Measurements from ENCODE around the gene CDC42BPB. TPM values are rescaled to one million over a fixed set of nuclear protein-coding genes. Genes with fewer than 3 reads are reported as not detected.

The CDC42BPB gene
- total RNA-seq, 3 donors from 2014 or later: 64.0 to 110 (median 98.0) TPM

GRCh38 chr14:103088921-103089320 lies 31.6 kb upstream of the CDC42BPB start:
- no peaks in the 10 kb centered on the region for H3K36me3 ChIP-seq
- no peaks in the 10 kb centered on the region for H3K4me1 ChIP-seq
- H3K4me3 ChIP-seq: no peak overlapping the region
- H3K9me3 ChIP-seq: no peaks in the 10 kb centered on the region
- no peak overlapping the region for H3K27ac ChIP-seq
- intact Hi-C loops (cut with DNase I; ENCODE audit: low total_unique reads): no loop called here
- no peak for DNase-seq (ENCODE audit: low spot score in 2 of 2)
- TF ChIP-seq POLR2A (IDR thresholded peaks at IDR 0.05): no peak
- TF ChIP-seq, protein P1, sequence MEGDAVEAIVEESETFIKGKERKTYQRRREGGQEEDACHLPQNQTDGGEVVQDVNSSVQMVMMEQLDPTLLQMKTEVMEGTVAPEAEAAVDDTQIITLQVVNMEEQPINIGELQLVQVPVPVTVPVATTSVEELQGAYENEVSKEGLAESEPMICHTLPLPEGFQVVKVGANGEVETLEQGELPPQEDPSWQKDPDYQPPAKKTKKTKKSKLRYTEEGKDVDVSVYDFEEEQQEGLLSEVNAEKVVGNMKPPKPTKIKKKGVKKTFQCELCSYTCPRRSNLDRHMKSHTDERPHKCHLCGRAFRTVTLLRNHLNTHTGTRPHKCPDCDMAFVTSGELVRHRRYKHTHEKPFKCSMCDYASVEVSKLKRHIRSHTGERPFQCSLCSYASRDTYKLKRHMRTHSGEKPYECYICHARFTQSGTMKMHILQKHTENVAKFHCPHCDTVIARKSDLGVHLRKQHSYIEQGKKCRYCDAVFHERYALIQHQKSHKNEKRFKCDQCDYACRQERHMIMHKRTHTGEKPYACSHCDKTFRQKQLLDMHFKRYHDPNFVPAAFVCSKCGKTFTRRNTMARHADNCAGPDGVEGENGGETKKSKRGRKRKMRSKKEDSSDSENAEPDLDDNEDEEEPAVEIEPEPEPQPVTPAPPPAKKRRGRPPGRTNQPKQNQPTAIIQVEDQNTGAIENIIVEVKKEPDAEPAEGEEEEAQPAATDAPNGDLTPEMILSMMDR (IDR thresholded peaks at IDR 0.05): no peak
- TF ChIP-seq POLR2AphosphoS5 (IDR thresholded peaks at IDR 0.05): no peak
- H3K27me3 ChIP-seq: peaks cover 0 to 21% of the 10 kb centered on the region in 2 donors

DNA sequence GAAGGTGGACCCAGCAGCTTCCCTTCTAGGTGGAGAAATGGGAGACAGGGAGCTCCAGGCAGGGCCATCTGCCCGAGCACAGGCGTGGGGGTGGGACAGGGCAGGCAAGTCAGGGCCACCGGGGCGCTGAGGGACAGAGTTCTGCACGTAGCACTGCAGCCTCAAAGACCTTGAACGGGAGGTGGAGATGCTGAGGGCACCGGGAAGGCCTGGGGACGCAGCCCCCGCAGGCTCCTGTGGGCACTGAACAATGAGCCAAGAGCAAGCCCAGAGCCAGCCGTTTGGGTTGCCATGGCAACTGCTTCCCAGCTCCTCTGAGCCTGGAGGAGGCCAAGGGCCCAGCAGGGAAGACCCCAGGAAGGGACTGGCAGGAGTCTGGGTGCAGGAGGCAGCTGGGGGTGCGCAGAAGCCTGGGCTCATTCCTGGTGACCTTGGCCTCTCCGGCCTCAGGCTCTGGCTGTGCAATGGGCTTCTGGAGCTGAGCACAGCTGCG lies 30.0 kb upstream of the CDC42BPB start:
- Histone ChIP-seq H3K36me3 (no peaks in the 10 kb centered on the region), H3K4me1 (no peaks in the 10 kb centered on the region), H3K9me3 (no peaks in the 10 kb centered on the region), H3K27me3 (peaks cover 0 to 22% of the 10 kb centered on the region in 2 donors), H3K27ac (no peak overlapping the region), H3K4me3 (no peak overlapping the region)
- intact Hi-C loops (cut with DNase I; ENCODE audit: low total_unique reads): no loop called here
- no peak for DNase-seq (ENCODE audit: low spot score in 2 of 2)
- TF ChIP-seq POLR2AphosphoS5 (IDR thresholded peaks at IDR 0.05) (no peak), POLR2A (IDR thresholded peaks at IDR 0.05) (no peak)
- TF ChIP-seq, protein P1 (IDR thresholded peaks at IDR 0.05): no peak

DNA sequence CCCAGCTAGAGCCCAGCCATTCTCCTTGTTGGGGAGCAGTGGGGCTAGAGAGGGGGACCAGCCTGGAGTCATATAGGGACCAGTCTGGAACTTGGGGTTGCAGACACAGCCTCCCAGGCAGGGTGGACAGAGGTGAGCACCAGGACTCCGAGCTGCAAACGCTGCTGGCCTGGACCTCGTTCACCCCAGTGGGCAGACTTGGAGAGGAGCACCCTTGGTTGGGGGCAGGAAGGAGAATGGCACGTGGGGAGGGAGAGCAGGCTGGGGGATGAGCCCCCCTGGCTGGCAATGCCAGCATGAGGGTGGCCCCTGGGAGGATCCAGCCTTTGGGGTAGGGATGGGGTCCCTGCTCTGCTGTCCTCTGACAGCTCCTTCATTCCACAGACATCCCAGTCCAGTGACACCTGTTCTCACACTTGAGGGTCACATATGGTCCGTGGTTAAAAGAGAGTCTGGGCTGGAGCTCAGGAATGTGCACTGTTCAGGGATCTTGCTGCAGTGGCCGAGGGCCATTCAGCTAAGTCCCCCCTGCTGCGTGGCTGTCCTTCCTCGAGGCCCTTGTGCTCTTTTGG lies 29.5 kb upstream of the CDC42BPB start:
- no peak for DNase-seq (ENCODE audit: low spot score in 2 of 2)
- Histone ChIP-seq H3K27me3 (peaks cover 0 to 22% of the 10 kb centered on the region in 2 donors), H3K9me3 (no peaks in the 10 kb centered on the region), H3K27ac (no peak overlapping the region), H3K36me3 (no peaks in the 10 kb centered on the region), H3K4me1 (no peaks in the 10 kb centered on the region), H3K4me3 (no peak overlapping the region)
- intact Hi-C loops (cut with DNase I; ENCODE audit: low total_unique reads): no loop called here
- TF ChIP-seq POLR2A (IDR thresholded peaks at IDR 0.05) (no peak), POLR2AphosphoS5 (IDR thresholded peaks at IDR 0.05) (no peak)
- TF ChIP-seq, protein P1 (IDR thresholded peaks at IDR 0.05): no peak

- Histone ChIP-seq H3K36me3 (no peaks in the 10 kb centered on the region), H3K27ac (no peak overlapping the region), H3K4me3 (no peak overlapping the region), H3K27me3 (peaks cover 0 to 22% of the 10 kb centered on the region in 2 donors), H3K4me1 (no peaks in the 10 kb centered on the region), H3K9me3 (no peaks in the 10 kb centered on the region)
- intact Hi-C loops (cut with DNase I; ENCODE audit: low total_unique reads): no loop called here
- TF ChIP-seq POLR2A (IDR thresholded peaks at IDR 0.05) (no peak), POLR2AphosphoS5 (IDR thresholded peaks at IDR 0.05) (no peak)
- TF ChIP-seq, protein P1 (IDR thresholded peaks at IDR 0.05): no peak
- no peak for DNase-seq (ENCODE audit: low spot score in 2 of 2)
Measured at GRCh38 chr14:103085106-103086091, 28.1 kb upstream of the CDC42BPB start.

Data from breast epithelium (tissue), 4 donors.